Mesenchymal stem cell (in vitro differentiated cells and primary cell): ENCODE data around the gene LYPD6.
A peak's percentile ranks its signal among the peaks of the same experiment; 100 is the strongest.

Source experiments
- DNase-seq: peaks from one replicate; pipeline ENCODE4 v3.0.0-alpha.2; 2013
- H2AFZ ChIP-seq: one replicate; pipeline ENCODE4 v1.6.1; 2013; ENCODE audit warnings: low read depth, mild to moderate bottlenecking, control low read depth, inconsistent platforms, low read length, moderate library complexity
- H2AK5ac ChIP-seq: 2 replicates; pipeline ENCODE4 v1.6.1; 2013; ENCODE audit warnings: low read length, moderate library complexity, mild to moderate bottlenecking, inconsistent platforms; ENCODE audit not compliant: severe bottlenecking
- H2BK120ac ChIP-seq: one replicate; pipeline ENCODE4 v1.6.1; 2013; ENCODE audit warnings: low read depth, mild to moderate bottlenecking, inconsistent platforms, low read length, moderate library complexity
- H2BK12ac ChIP-seq, 2 experiments: one replicate each; pipeline ENCODE4 v1.6.1; 2013; ENCODE audit warnings: inconsistent platforms in 2 of 2, low read length in 2 of 2, mild to moderate bottlenecking in 2 of 2, moderate library complexity in 2 of 2, control low read depth in 1 of 2
- H2BK15ac ChIP-seq: one replicate; pipeline ENCODE4 v1.6.1; 2013; ENCODE audit warnings: mild to moderate bottlenecking, low read depth, inconsistent platforms; ENCODE audit not compliant: poor library complexity, severe bottlenecking
- H2BK5ac ChIP-seq: 2 replicates; pipeline ENCODE4 v1.6.1; 2013; ENCODE audit warnings: low read depth, mild to moderate bottlenecking, low read length, control low read depth, inconsistent platforms; ENCODE audit not compliant: poor library complexity, severe bottlenecking
- H3K14ac ChIP-seq, 2 experiments: one replicate each; pipeline ENCODE4 v1.6.1; 2013; ENCODE audit warnings: inconsistent platforms in 2 of 2, low read length in 2 of 2, control low read depth in 1 of 2, mild to moderate bottlenecking in 1 of 2, moderate library complexity in 1 of 2
- H3K18ac ChIP-seq, 2 experiments: one replicate each; pipeline ENCODE4 v1.6.1; 2013; ENCODE audit warnings: inconsistent platforms in 2 of 2, low read length in 2 of 2, control low read depth in 1 of 2, low read depth in 1 of 2, mild to moderate bottlenecking in 1 of 2
- H3K23ac ChIP-seq, 2 experiments: one replicate each; pipeline ENCODE4 v1.6.1; 2013; ENCODE audit warnings: inconsistent platforms in 2 of 2, low read length in 2 of 2, mild to moderate bottlenecking in 2 of 2, moderate library complexity in 2 of 2, control low read depth in 1 of 2
- H3K27ac ChIP-seq: 2 replicates; pipeline ENCODE4 v1.5.1; 2013; ENCODE audit warnings: mild to moderate bottlenecking, moderate library complexity, low read length, control low read depth, inconsistent platforms; ENCODE audit not compliant: poor library complexity, severe bottlenecking
- H3K27me3 ChIP-seq, 2 experiments: 2 replicates each; pipeline versions ENCODE4 v1.6.1 to v1.7.0; 2013; ENCODE audit warnings: low read length in 2 of 2, mild to moderate bottlenecking in 2 of 2, moderate library complexity in 2 of 2, control low read depth in 1 of 2, inconsistent platforms in 1 of 2; ENCODE audit not compliant: control insufficient read depth in 1 of 2, insufficient read depth in 1 of 2
- H3K36me3 ChIP-seq, 2 experiments: 2 replicates each; pipeline versions ENCODE4 v1.6.1 to v1.7.0; 2013; ENCODE audit warnings: low read length in 2 of 2, control low read depth in 1 of 2, inconsistent platforms in 1 of 2, low read depth in 1 of 2, mild to moderate bottlenecking in 1 of 2; ENCODE audit not compliant: insufficient read depth in 2 of 2, control insufficient read depth in 1 of 2
- H3K4ac ChIP-seq, 2 experiments: one replicate each; pipeline ENCODE4 v1.6.1; 2013; ENCODE audit warnings: inconsistent platforms in 2 of 2, low read length in 2 of 2, mild to moderate bottlenecking in 2 of 2, moderate library complexity in 2 of 2, control low read depth in 1 of 2, low read depth in 1 of 2
- H3K4me1 ChIP-seq: 2 replicates; pipeline ENCODE4 v1.6.1; 2013; ENCODE audit warnings: low read depth, low read length, control low read depth; ENCODE audit not compliant: control insufficient read depth, insufficient read depth
- H3K4me2 ChIP-seq: 2 replicates; pipeline ENCODE4 v1.6.1; 2013; ENCODE audit warnings: low read length, mild to moderate bottlenecking, inconsistent platforms; ENCODE audit not compliant: poor library complexity, severe bottlenecking
- H3K4me3 ChIP-seq, 2 experiments: 2 replicates each; pipeline versions ENCODE4 v1.5.1 to v1.7.0; 2013; ENCODE audit warnings: low read length in 2 of 2, mild to moderate bottlenecking in 2 of 2, control low read depth in 1 of 2, low read depth in 1 of 2; ENCODE audit not compliant: insufficient read depth in 1 of 2
- H3K79me1 ChIP-seq: replicated peaks from 2 replicates; pipeline ENCODE4 v1.6.1; 2013; ENCODE audit warnings: mild to moderate bottlenecking, control low read depth, low read length, inconsistent platforms; ENCODE audit not compliant: poor library complexity, severe bottlenecking
- H3K9ac ChIP-seq: 2 replicates; pipeline ENCODE4 v1.7.0; 2013; ENCODE audit warnings: mild to moderate bottlenecking, low read length, moderate library complexity
- H3K9me3 ChIP-seq: 2 replicates; pipeline ENCODE4 v1.7.0; 2013; ENCODE audit warnings: mild to moderate bottlenecking, low read length; ENCODE audit not compliant: control insufficient read depth
- H4K8ac ChIP-seq: one replicate; pipeline ENCODE4 v1.6.1; 2013; ENCODE audit warnings: inconsistent platforms, mild to moderate bottlenecking, low read length, moderate library complexity
- H4K91ac ChIP-seq: one replicate; pipeline ENCODE4 v1.6.1; 2013; ENCODE audit warnings: mild to moderate bottlenecking, low read length, inconsistent platforms
- WGBS: methylation state at CpG from one replicate; pipeline ENCODE4 v1.1.7; 2013; ENCODE audit warnings: mixed read lengths; 5-methylcytosine and 5-hydroxymethylcytosine counted together

The LYPD6 gene

DNA sequence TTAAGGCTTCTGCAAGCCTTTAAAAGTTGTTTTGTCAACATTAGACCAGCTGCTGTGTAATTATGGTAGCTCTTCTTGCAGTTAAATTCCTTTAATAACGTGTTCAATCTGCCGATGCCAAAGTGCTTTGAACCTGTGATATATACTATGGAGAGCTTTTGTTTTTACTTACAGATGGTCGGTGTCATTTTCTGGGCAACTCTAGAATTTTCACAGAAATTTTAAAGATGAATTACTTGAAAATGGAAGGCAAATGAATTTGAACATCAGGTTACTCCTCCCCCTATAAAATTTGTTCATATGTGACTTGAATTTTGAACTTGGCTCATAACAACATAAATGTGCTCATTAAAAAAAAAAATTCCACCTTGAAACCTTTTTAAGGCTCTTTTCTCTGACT is 23.0 kb downstream of the LYPD6 start:
- Histone ChIP-seq H3K9me3 (no peaks in the 10 kb centered on the region), H2AK5ac (no peak overlapping the region), H3K27me3 (peaks cover 0 to 4% of the 10 kb centered on the region in 2 experiments), H3K14ac (no peak overlapping the region), H3K4me3 (no peak overlapping the region), H3K4me2 (no peak overlapping the region), H2BK120ac (no peak overlapping the region), H3K4me1 (no peaks in the 10 kb centered on the region), H3K18ac (no peak overlapping the region), H2AFZ (no peak overlapping the region), H4K8ac (no peak overlapping the region), H3K36me3 (no peaks in the 10 kb centered on the region), H3K27ac (no peak overlapping the region), H4K91ac (no peak overlapping the region), H2BK12ac (no peak overlapping the region), H3K79me1 (no peaks in the 10 kb centered on the region), H3K9ac (no peak overlapping the region), H3K4ac (no peak overlapping the region), H2BK5ac (no peak overlapping the region), H3K23ac (no peak overlapping the region), H2BK15ac (no peak overlapping the region)
- no peak for DNase-seq
- 98% methylated on average over 2 of the region's 3 CpGs for WGBS

- H4K8ac ChIP-seq, result no peak overlapping the region
- no peak overlapping the region for H3K9ac ChIP-seq
- H3K27ac ChIP-seq, result no peak overlapping the region
- H3K27me3 ChIP-seq, result no peaks in the 10 kb centered on the region
- H3K36me3 ChIP-seq, result no peaks in the 10 kb centered on the region
- no peak overlapping the region for H2AFZ ChIP-seq
- 100% methylated on average over 2 of the region's 4 CpGs for WGBS
- H3K23ac ChIP-seq, result no peak overlapping the region
- H3K79me1 ChIP-seq, result no peaks in the 10 kb centered on the region
- H2AK5ac ChIP-seq, result no peak overlapping the region
- no peaks in the 10 kb centered on the region for H3K9me3 ChIP-seq
- H2BK15ac ChIP-seq, result no peak overlapping the region
- no peak for DNase-seq
- H2BK5ac ChIP-seq, result no peak overlapping the region
- H3K4me1 ChIP-seq, result no peaks in the 10 kb centered on the region
- H4K91ac ChIP-seq, result no peak overlapping the region
- no peak overlapping the region for H3K18ac ChIP-seq
- H3K4me3 ChIP-seq, result no peak overlapping the region
- H3K14ac ChIP-seq, result no peak overlapping the region
- no peak overlapping the region for H2BK12ac ChIP-seq
- no peak overlapping the region for H2BK120ac ChIP-seq
- H3K4me2 ChIP-seq, result no peak overlapping the region
- no peak overlapping the region for H3K4ac ChIP-seq
These were observed 25.5 kb downstream of the LYPD6 start for GRCh38 chr2:149355716-149356422.

GRCh38 chr2:149357058-149357457 is 26.7 kb downstream of the LYPD6 start:
- Histone ChIP-seq H3K4me1 (no peaks in the 10 kb centered on the region), H2BK15ac (no peak overlapping the region), H2BK120ac (no peak overlapping the region), H2AK5ac (no peak overlapping the region), H3K9ac (no peak overlapping the region), H3K4ac (no peak overlapping the region), H3K9me3 (no peaks in the 10 kb centered on the region), H2BK5ac (no peak overlapping the region), H2BK12ac (no peak overlapping the region), H3K79me1 (no peaks in the 10 kb centered on the region), H3K4me2 (no peak overlapping the region), H3K23ac (no peak overlapping the region), H3K27me3 (no peaks in the 10 kb centered on the region), H3K36me3 (no peaks in the 10 kb centered on the region), H3K27ac (no peak overlapping the region), H4K8ac (no peak overlapping the region), H4K91ac (no peak overlapping the region), H3K14ac (no peak overlapping the region), H2AFZ (no peak overlapping the region), H3K4me3 (no peak overlapping the region), H3K18ac (no peak overlapping the region)
- no peak for DNase-seq

DNA sequence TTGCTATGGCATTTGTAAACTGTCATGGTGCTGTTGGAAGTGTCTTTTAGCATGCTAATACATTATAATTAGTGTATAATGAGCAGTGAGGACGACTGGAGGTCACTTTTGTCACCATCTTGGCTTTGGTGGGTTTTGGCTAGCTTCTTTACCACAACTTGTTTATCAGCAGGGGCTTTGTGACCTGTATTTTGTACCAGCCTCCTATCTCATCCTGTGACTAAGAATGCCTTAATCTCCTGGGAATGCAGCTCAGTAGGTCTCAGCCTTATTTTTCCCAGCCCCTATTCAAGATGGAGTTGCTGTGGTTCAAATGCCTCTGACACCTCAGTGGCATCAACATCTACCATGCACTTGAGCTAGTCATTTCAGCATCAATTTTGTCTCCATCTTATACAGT is 29.7 kb downstream of the LYPD6 start:
- peak; percentile 25 for DNase-seq
- Histone ChIP-seq H3K9me3 (no peaks in the 10 kb centered on the region), H3K23ac (no peak overlapping the region), H2BK12ac (no peak overlapping the region), H3K27me3 (no peaks in the 10 kb centered on the region), H3K4me1 (no peaks in the 10 kb centered on the region), H3K9ac (no peak overlapping the region), H2BK120ac (no peak overlapping the region), H4K8ac (no peak overlapping the region), H3K36me3 (no peaks in the 10 kb centered on the region), H3K4ac (no peak overlapping the region), H2BK15ac (no peak overlapping the region), H3K4me2 (no peak overlapping the region), H2BK5ac (no peak overlapping the region), H3K18ac (no peak overlapping the region), H3K79me1 (no peaks in the 10 kb centered on the region), H2AK5ac (no peak overlapping the region), H2AFZ (no peak overlapping the region), H3K4me3 (peak overlapping the region in 1 of 2 experiments; percentile 23), H3K27ac (no peak overlapping the region), H3K14ac (no peak overlapping the region), H4K91ac (no peak overlapping the region)
- 36% methylated on average over 1 of the region's 1 CpG for WGBS
